ENCODE results near the gene DLST. TPM values are rescaled to one million over a fixed set of nuclear protein-coding genes. Genes with fewer than 3 reads are reported as not detected.
"Not testable (repeated sequence)": the region's sequence is repeated elsewhere in the genome, so short reads cannot be mapped to it uniquely, and the experiment has no call there.

Gene DLST
- total RNA-seq, 2 donors from 2014 or later = 68.6 to 91.6 TPM

- Histone ChIP-seq H3K36me3 (no peaks in the 10 kb centered on the region), H3K27me3 (replicated peaks; ENCODE audit: insufficient read depth) (no peaks in the 10 kb centered on the region), H3K9me3 (no peaks in the 10 kb centered on the region), H3K4me3 (no peak overlapping the region), H3K27ac (no peak overlapping the region), H3K4me1 (ENCODE audit: control insufficient read depth in 1 of 2, low read depth in 2 of 2) (peaks cover 0 to 8% of the 10 kb centered on the region in 2 donors)
- no peak for TF ChIP-seq CTCF (IDR thresholded peaks at IDR 0.05)
- DNase-seq (ENCODE audit: low spot score) (no peak), ATAC-seq (ENCODE audit: insufficient number of reproducible peaks, low FRiP score, low read depth) (no peak)
Measured at GRCh38 chr14:74927225-74927624, 45.5 kb downstream of the DLST start.

GRCh38 chr14:74929242-74929641 is 47.5 kb downstream of the DLST start:
- H3K4me1 ChIP-seq (ENCODE audit: control insufficient read depth in 1 of 2, low read depth in 2 of 2) = peaks cover 0 to 5% of the 10 kb centered on the region in 2 donors
- no peak for ATAC-seq (ENCODE audit: insufficient number of reproducible peaks, low FRiP score, low read depth)
- no peak overlapping the region for H3K27ac ChIP-seq
- H3K36me3 ChIP-seq = no peaks in the 10 kb centered on the region
- no peak for TF ChIP-seq CTCF (IDR thresholded peaks at IDR 0.05)
- DNase-seq (ENCODE audit: low spot score) = no peak
- no peaks in the 10 kb centered on the region for H3K9me3 ChIP-seq
- no peaks in the 10 kb centered on the region for H3K27me3 ChIP-seq (replicated peaks; ENCODE audit: insufficient read depth)
- no peak overlapping the region for H3K4me3 ChIP-seq

GRCh38 chr14:74931744-74932143 is 50.0 kb downstream of the DLST start:
- H3K4me1 ChIP-seq (ENCODE audit: control insufficient read depth in 1 of 2, low read depth in 2 of 2) = peaks cover 0 to 13% of the 10 kb centered on the region in 2 donors
- not testable (repeated sequence) for ATAC-seq (ENCODE audit: insufficient number of reproducible peaks, low FRiP score, low read depth); DNase-seq (ENCODE audit: low spot score); H3K36me3 ChIP-seq; H3K9me3 ChIP-seq; H3K27me3 ChIP-seq (replicated peaks; ENCODE audit: insufficient read depth); H3K4me3 ChIP-seq; H3K27ac ChIP-seq

- H3K4me1 ChIP-seq (ENCODE audit: control insufficient read depth in 1 of 2, low read depth in 2 of 2) = peaks cover 0 to 13% of the 10 kb centered on the region in 2 donors
- no peaks in the 10 kb centered on the region for H3K27me3 ChIP-seq (replicated peaks; ENCODE audit: insufficient read depth)
- TF ChIP-seq CTCF (IDR thresholded peaks at IDR 0.05) = no peak
- H3K9me3 ChIP-seq = no peaks in the 10 kb centered on the region
- H3K27ac ChIP-seq = no peak overlapping the region
- no peaks in the 10 kb centered on the region for H3K36me3 ChIP-seq
- DNase-seq (ENCODE audit: low spot score) (no peak), ATAC-seq (ENCODE audit: insufficient number of reproducible peaks, low FRiP score, low read depth) (no peak)
- H3K4me3 ChIP-seq = no peak overlapping the region
Measured at GRCh38 chr14:74932401-74932901, 50.7 kb downstream of the DLST start.

- not testable (repeated sequence) for H3K4me3 ChIP-seq; ATAC-seq (ENCODE audit: insufficient number of reproducible peaks, low FRiP score, low read depth); H3K27ac ChIP-seq; DNase-seq (ENCODE audit: low spot score); H3K27me3 ChIP-seq (replicated peaks; ENCODE audit: insufficient read depth); H3K9me3 ChIP-seq; H3K36me3 ChIP-seq
- H3K4me1 ChIP-seq (ENCODE audit: control insufficient read depth in 1 of 2, low read depth in 2 of 2) = peaks cover 0 to 13% of the 10 kb centered on the region in 2 donors
Measured at GRCh38 chr14:74932936-74933335, 51.2 kb downstream of the DLST start.

GRCh38 chr14:74934041-74934440 is 52.3 kb downstream of the DLST start:
- Histone ChIP-seq H3K9me3 (no peaks in the 10 kb centered on the region), H3K36me3 (no peaks in the 10 kb centered on the region), H3K4me1 (ENCODE audit: control insufficient read depth in 1 of 2, low read depth in 2 of 2) (peaks cover 2 to 21% of the 10 kb centered on the region in 2 donors), H3K4me3 (no peak overlapping the region), H3K27me3 (replicated peaks; ENCODE audit: insufficient read depth) (no peaks in the 10 kb centered on the region), H3K27ac (no peak overlapping the region)
- ATAC-seq (ENCODE audit: insufficient number of reproducible peaks, low FRiP score, low read depth) (no peak), DNase-seq (ENCODE audit: low spot score) (no peak)
- no peak for TF ChIP-seq CTCF (IDR thresholded peaks at IDR 0.05)
